ENCODE measurements around the gene NOS1AP. TPM values are rescaled to one million over a fixed set of nuclear protein-coding genes. Genes with fewer than 3 reads are reported as not detected.
A peak's percentile ranks its signal among the peaks of the same experiment; 100 is the strongest.

The NOS1AP gene
- total and polyA plus RNA-seq, 2 donors from 2014 or later = 0.47 to 10.7 TPM

GRCh38 chr1:162168261-162168660 lies 98.8 kb downstream of the NOS1AP start:
- H3K27ac ChIP-seq (ENCODE audit: low read depth in 2 of 2, low read length in 2 of 2) = peak overlapping the region; percentile 36 to 38
- H3K27me3 ChIP-seq (ENCODE audit: control insufficient read depth, insufficient read depth, low read length) = no peaks in the 10 kb centered on the region
- no peak overlapping the region for H3K9ac ChIP-seq (ENCODE audit: low read length in 3 of 3)
- H3K36me3 ChIP-seq (ENCODE audit: control insufficient read depth in 2 of 3, insufficient read depth in 3 of 3, low read length in 3 of 3) = no peaks in the 10 kb centered on the region
- no peaks in the 10 kb centered on the region for H3K9me3 ChIP-seq (ENCODE audit: control insufficient read depth in 2 of 3, insufficient read depth in 1 of 3, low read length in 3 of 3)
- peaks cover 0 to 17% (median 7%) of the 10 kb centered on the region in 3 donors for H3K4me1 ChIP-seq (ENCODE audit: control insufficient read depth in 2 of 3, insufficient read depth in 2 of 3, low read depth in 1 of 3, low read length in 3 of 3)
- peak in 2 of 5 donors; percentile 36 to 52 for DNase-seq
- H3K4me3 ChIP-seq (ENCODE audit: low read length in 3 of 3) = no peak overlapping the region
- TF ChIP-seq CTCF (IDR thresholded peaks at IDR 0.05; ENCODE audit: borderline replicate concordance, extremely low read depth, insufficient read depth) = no peak
- FAIRE-seq = no peak
- intact Hi-C loops (cut with DNase I) = no loop called here

GRCh38 chr1:162169031-162169790 lies 99.7 kb downstream of the NOS1AP start:
- Histone ChIP-seq H3K9ac (ENCODE audit: low read length in 3 of 3) (no peak overlapping the region), H3K4me3 (ENCODE audit: low read length in 3 of 3) (no peak overlapping the region), H3K36me3 (ENCODE audit: control insufficient read depth in 2 of 3, insufficient read depth in 3 of 3, low read length in 3 of 3) (no peaks in the 10 kb centered on the region), H3K9me3 (ENCODE audit: control insufficient read depth in 2 of 3, insufficient read depth in 1 of 3, low read length in 3 of 3) (no peaks in the 10 kb centered on the region), H3K4me1 (ENCODE audit: control insufficient read depth in 2 of 3, insufficient read depth in 2 of 3, low read depth in 1 of 3, low read length in 3 of 3) (peaks cover 0 to 17% (median 7%) of the 10 kb centered on the region in 3 donors), H3K27me3 (ENCODE audit: control insufficient read depth, insufficient read depth, low read length) (no peaks in the 10 kb centered on the region), H3K27ac (ENCODE audit: low read depth in 2 of 2, low read length in 2 of 2) (no peak overlapping the region)
- intact Hi-C loops (cut with DNase I) = no loop called here
- no peak for TF ChIP-seq CTCF (IDR thresholded peaks at IDR 0.05; ENCODE audit: borderline replicate concordance, extremely low read depth, insufficient read depth)
- FAIRE-seq (no peak), DNase-seq (peak in 3 of 5 donors; percentile 30 to 64 (median 43))

GRCh38 chr1:162171111-162171510 lies 101.6 kb downstream of the NOS1AP start:
- H3K27ac ChIP-seq (ENCODE audit: low read depth in 2 of 2, low read length in 2 of 2) = no peak overlapping the region
- no peak for FAIRE-seq

More at GRCh38 chr1:162171111-162171510, 101.6 kb downstream of the NOS1AP start:
- H3K9me3 ChIP-seq (ENCODE audit: control insufficient read depth in 2 of 3, insufficient read depth in 1 of 3, low read length in 3 of 3) = no peaks in the 10 kb centered on the region
- no peaks in the 10 kb centered on the region for H3K36me3 ChIP-seq (ENCODE audit: control insufficient read depth in 2 of 3, insufficient read depth in 3 of 3, low read length in 3 of 3)
- H3K4me1 ChIP-seq (ENCODE audit: control insufficient read depth in 2 of 3, insufficient read depth in 2 of 3, low read depth in 1 of 3, low read length in 3 of 3) = peaks cover 0 to 14% (median 7%) of the 10 kb centered on the region in 3 donors
- H3K9ac ChIP-seq (ENCODE audit: low read length in 3 of 3) = no peak overlapping the region
- no peak overlapping the region for H3K4me3 ChIP-seq (ENCODE audit: low read length in 3 of 3)
- intact Hi-C loops (cut with DNase I) = no loop called here
- DNase-seq = no peak
- no peak for TF ChIP-seq CTCF (IDR thresholded peaks at IDR 0.05; ENCODE audit: borderline replicate concordance, extremely low read depth, insufficient read depth)
- H3K27me3 ChIP-seq (ENCODE audit: control insufficient read depth, insufficient read depth, low read length) = no peaks in the 10 kb centered on the region
